GM12878 (cell line): Measurements from ENCODE around the gene CISTR. TPM values are rescaled to one million over a fixed set of nuclear protein-coding genes. Genes with fewer than 3 reads are reported as not detected.

Experiments used
- BCL11A ChIP-seq: IDR thresholded peaks from 2 replicates; pipeline ENCODE4 v1.6.1; 2011; ENCODE audit warnings: low read depth, low read length
- BMI1 ChIP-seq: fragments of 450-650 bp; IDR thresholded peaks from 2 replicates; pipeline ENCODE4 v1.6.1; 2016; ENCODE audit warnings: mild to moderate bottlenecking, moderate library complexity, borderline replicate concordance
- CEBPB ChIP-seq, 2 experiments: fragments of 150-350 bp in 1 of 2; IDR thresholded peaks; 2 replicates each; pipeline ENCODE4 v1.6.1; 2012 to 2014; ENCODE audit warnings: low read depth in 2 of 2, low read length in 2 of 2, borderline replicate concordance in 1 of 2, inconsistent platforms in 1 of 2
- CREB1 ChIP-seq: IDR thresholded peaks from 2 replicates; pipeline ENCODE4 v1.6.1; 2012; ENCODE audit warnings: low read depth, mild to moderate bottlenecking, inconsistent platforms
- CUX1 ChIP-seq: IDR thresholded peaks from 2 replicates; pipeline ENCODE4 v1.6.1; 2012; ENCODE audit warnings: improper control_type of control experiment, low read depth, low read length; ENCODE audit not compliant: insufficient replicate concordance
- IRF3 ChIP-seq: fragments of 450-650 bp; IDR thresholded peaks from 2 replicates; pipeline ENCODE4 v1.6.1; 2014; ENCODE audit warnings: mild to moderate bottlenecking
- MLLT1 ChIP-seq: fragments of 450-650 bp; IDR thresholded peaks from 2 replicates; pipeline ENCODE4 v1.6.1; 2016; ENCODE audit warnings: mild to moderate bottlenecking
- NFYB ChIP-seq: IDR thresholded peaks from 2 replicates; pipeline ENCODE4 v1.6.1; 2011; ENCODE audit warnings: low read depth, mild to moderate bottlenecking, low read length, improper control_type of control experiment, moderate library complexity; ENCODE audit not compliant: insufficient read depth
- NR2C1 ChIP-seq: fragments of 450-650 bp; IDR thresholded peaks from 2 replicates; pipeline ENCODE4 v1.6.1; 2017; ENCODE audit warnings: antibody characterized with exemption, mild to moderate bottlenecking, moderate library complexity
- RB1 ChIP-seq: fragments of 450-650 bp; formaldehyde crosslinking; IDR thresholded peaks from 2 replicates; pipeline ENCODE4 v1.6.1; 2017; ENCODE audit warnings: mild to moderate bottlenecking, borderline replicate concordance
- RFX5 ChIP-seq: IDR thresholded peaks from 2 replicates; pipeline ENCODE4 v1.6.1; 2011; ENCODE audit warnings: low read depth, low read length, improper control_type of control experiment
- SIN3A ChIP-seq: IDR thresholded peaks from 2 replicates; pipeline ENCODE4 v1.6.1; 2012; ENCODE audit warnings: low read depth, low read length, improper control_type of control experiment
- TBL1XR1 ChIP-seq: IDR thresholded peaks from 2 replicates; pipeline ENCODE4 v1.6.1; 2012; ENCODE audit warnings: low read depth, low read length, improper control_type of control experiment
- YBX1 ChIP-seq: fragments of 450-650 bp; IDR thresholded peaks from 2 replicates; pipeline ENCODE4 v1.6.1; 2016; ENCODE audit warnings: antibody characterized with exemption
- ZBTB11 ChIP-seq: fragments of 450-650 bp; formaldehyde crosslinking; IDR thresholded peaks from 2 replicates; pipeline ENCODE4 v1.5.0; 2022; ENCODE audit warnings: mild to moderate bottlenecking, missing genetic modification characterization
- polyA plus RNA-seq, 11 experiments: library from polyadenylated mRNA; depleted of rRNA in 4 of 11; unstranded in 6 of 11; stranded (reverse) in 5 of 11; fragments of >200 nt; fragmentation: Nextera tagmentation in 4 of 11; fragmentation: Illumina TruSeq in 1 of 11; extraction: Ambion mirVana in 4 of 11; extraction: Trizol in 1 of 11; gene quantifications; 1 replicate in 1 of 11; 2 replicates in 10 of 11; pipeline versions ENCODE4 v1.2.1 to v1.2.3, GENCODE V29; 2011 to 2016; ENCODE audit warnings: inconsistent platforms in 2 of 11, missing spikeins in 2 of 11, low read depth in 1 of 11
- total RNA-seq, 4 experiments: library from RNA; depleted of rRNA in 3 of 4; stranded (reverse); fragments of >200 nt in 3 of 4; fragmentation: Illumina TruSeq in 1 of 4; extraction: Trizol in 1 of 4; gene quantifications; 2 replicates each; pipeline versions ENCODE4 v1.2.1 to v1.2.3, GENCODE V29; 2013 to 2021

CISTR gene
- total and polyA plus RNA-seq, 10 of the 15 experiments (the other 5 are each of a cell fraction or from before 2014, with no cell fraction given): 0.26 TPM; not detected in 9

- no peak for TF ChIP-seq CUX1
- peak; percentile 78; the same call in 1 of the 2 replicates for TF ChIP-seq RB1
- TF ChIP-seq NR2C1: no peak; the same call in 1 of the 2 replicates
- TF ChIP-seq IRF3: no peak
- no peak for TF ChIP-seq NFYB
- no peak for TF ChIP-seq ZBTB11 (CRISPR knock-in tag)
- TF ChIP-seq YBX1: no peak
- TF ChIP-seq SIN3A: no peak; the same call in 1 of the 2 replicates
- peak; percentile 97 for TF ChIP-seq BCL11A
- TF ChIP-seq BMI1: no peak
- TF ChIP-seq CREB1: no peak
- TF ChIP-seq TBL1XR1: no peak
- TF ChIP-seq MLLT1: peak; percentile 74; the same call in 1 of the 2 replicates
- no peak for TF ChIP-seq RFX5
- TF ChIP-seq CEBPB (IDR thresholded peaks at IDR 0.05; ENCODE audit: borderline replicate concordance in 1 of 2, low read depth in 2 of 2, low read length in 2 of 2): no peak
Observed at GRCh38 chr12:53751336-53752191, at the start of gene CISTR (continued).
